Measurements from ENCODE around the gene ADA. TPM values are rescaled to one million over a fixed set of nuclear protein-coding genes. Genes with fewer than 3 reads are reported as not detected.
A peak's percentile ranks its signal among the peaks of the same experiment; 100 is the strongest.

Gene ADA
- total RNA-seq, 1 donor from 2014 or later, result 8.5 TPM

GRCh38 chr20:44572551-44573500, 78.7 kb downstream of the ADA start:
- ATAC-seq (peak; percentile 93), DNase-seq (peak; percentile 76)
- intact Hi-C loops (cut with micrococcal nuclease), result no loop called here

- no peak for DNase-seq
- intact Hi-C loops (cut with micrococcal nuclease), result no loop called here
- ATAC-seq, result no peak
These were observed 80.0 kb downstream of the ADA start for GRCh38 chr20:44571362-44571988.

- no peak for ATAC-seq
- intact Hi-C loops (cut with micrococcal nuclease), result no loop called here
- DNase-seq, result no peak
These were observed 81.1 kb downstream of the ADA start for GRCh38 chr20:44570367-44570766.

Other genes with a start within 250 kb of the ADA start
- 4.1 TPM for gene TTPAL, start 175.8 kb downstream of the ADA start, total RNA-seq
- gene SERINC3, start 129.6 kb downstream of the ADA start, total RNA-seq, result 89.9 TPM
- 195 TPM for gene PKIG, start 69.1 kb downstream of the ADA start, total RNA-seq
- 19.5 TPM for gene CCN5, start 63.7 kb upstream of the ADA start, total RNA-seq
- gene KCNK15, start 94.2 kb upstream of the ADA start, total RNA-seq, result 0.25 TPM
- gene RIMS4, start 158.8 kb upstream of the ADA start, total RNA-seq, result 0.12 TPM
- 108 TPM for gene YWHAB, start 234.0 kb upstream of the ADA start, total RNA-seq

All from left ventricle myocardium superior (tissue), 1 donor.